22Rv1 (cell line): ENCODE results near the gene MT1M.

Source experiments
- H3K27ac ChIP-seq: fragments of 450-650 bp; 2 replicates; pipeline ENCODE4 v1.5.1; 2017
- CTCF ChIP-seq: fragments of 450-650 bp; IDR thresholded peaks from 2 replicates; pipeline ENCODE4 v1.5.1; 2017; ENCODE audit warnings: mild to moderate bottlenecking
- ZFX ChIP-seq: fragments of 450-650 bp; IDR thresholded peaks from 2 replicates; pipeline ENCODE4 v1.6.1; 2017; ENCODE audit warnings: antibody characterized with exemption, borderline replicate concordance

The MT1M gene

GRCh38 chr16:56675685-56676210, 43.3 kb downstream of the MT1M start:
- no peak overlapping the region for H3K27ac ChIP-seq
- no peak for TF ChIP-seq CTCF
- no peak for TF ChIP-seq ZFX

DNA sequence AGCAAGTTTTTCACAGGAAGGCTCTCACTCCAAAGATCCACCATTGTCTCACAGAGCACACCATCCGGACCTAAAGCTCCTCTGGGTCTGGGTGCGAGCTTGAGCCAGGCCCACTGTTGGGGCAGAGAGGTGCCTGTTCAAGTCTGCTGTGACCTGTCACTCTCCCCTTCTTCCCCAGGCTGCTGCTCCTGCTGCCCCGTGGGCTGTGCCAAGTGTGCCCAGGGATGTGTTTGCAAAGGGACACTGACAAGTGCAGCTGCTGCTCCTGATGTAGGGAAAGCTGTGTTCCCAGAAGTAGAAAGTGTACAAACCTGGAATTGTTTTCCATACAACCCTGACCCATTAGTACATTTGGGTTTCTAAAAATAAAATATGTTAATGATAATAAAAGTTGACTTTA, 45.0 kb downstream of the MT1M start:
- TF ChIP-seq ZFX = no peak
- H3K27ac ChIP-seq = no peak overlapping the region

DNA sequence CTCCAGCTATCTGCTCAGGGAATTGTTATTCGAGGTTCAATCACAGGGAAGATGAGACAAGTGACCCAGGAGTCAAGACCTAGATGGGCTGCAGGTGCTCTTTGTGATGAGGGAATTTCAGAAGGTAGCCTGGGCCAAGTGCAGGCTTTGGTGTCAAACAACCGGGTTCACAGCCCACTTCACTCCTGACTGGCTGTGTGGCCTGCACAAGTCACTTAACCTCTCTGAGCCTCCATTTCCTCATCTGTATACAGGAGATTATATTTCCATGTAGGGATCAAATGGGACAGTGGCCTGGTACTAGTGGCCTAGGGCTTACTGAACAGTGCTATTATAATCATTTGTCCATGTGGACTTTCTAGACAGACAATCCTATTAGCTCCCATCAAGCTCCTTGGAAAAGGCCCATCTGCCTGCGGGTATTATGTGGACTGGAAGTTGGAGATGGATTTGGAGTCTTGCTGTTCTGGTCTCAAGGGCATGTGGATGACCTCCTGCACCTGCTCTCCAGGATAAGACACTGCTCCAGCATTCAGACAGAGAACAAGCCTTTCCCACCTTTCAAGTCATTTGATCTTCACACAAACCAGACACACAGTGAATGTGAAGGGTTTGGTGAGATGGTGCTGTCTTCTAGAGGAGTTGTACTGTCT, 46.7 kb downstream of the MT1M start:
- TF ChIP-seq CTCF = no peak
- H3K27ac ChIP-seq = no peak overlapping the region

GRCh38 chr16:56679818-56680217, 47.4 kb downstream of the MT1M start:
- TF ChIP-seq CTCF (no peak), ZFX (no peak)

DNA sequence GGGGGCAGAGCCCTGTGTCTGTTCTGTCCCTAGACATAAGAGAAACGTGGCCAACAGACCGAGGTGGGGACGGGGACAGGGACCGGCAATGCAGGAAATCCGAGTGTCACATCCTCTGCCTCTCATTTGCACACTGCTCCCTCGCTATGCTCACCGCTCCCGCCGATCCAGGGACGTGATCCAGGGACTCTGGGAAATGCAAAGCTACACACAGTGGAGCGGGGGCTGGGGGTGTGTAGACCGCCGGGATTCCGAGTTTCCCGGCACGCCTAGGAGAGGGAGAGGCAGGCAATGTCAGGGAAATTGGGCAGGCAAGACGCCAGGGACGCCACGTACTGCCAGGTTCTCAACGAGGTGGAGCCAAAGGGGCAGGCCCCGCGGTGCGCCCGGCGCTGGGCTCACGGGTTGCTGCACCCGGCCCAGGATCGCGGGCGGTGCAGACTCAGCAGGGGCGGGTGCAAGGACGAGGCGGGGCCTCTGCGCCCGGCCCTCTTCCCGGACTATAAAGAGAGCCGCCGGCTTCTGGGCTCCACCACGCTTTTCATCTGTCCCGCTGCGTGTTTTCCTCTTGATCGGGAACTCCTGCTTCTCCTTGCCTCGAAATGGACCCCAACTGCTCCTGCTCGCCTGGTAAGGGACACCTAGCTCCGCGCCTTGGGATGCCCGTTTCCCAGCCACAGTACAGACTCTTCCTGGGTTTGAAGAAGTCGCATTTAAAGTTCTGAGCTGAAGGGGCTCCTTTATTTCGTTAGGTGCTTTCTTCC, 49.7 kb downstream of the MT1M start, which contains the start of gene MT1X:
MT1X (plus strand) TSS at position 532 of the 764 bp plus-strand sequence; CDS start at position 603, 71 bp downstream.
- TF ChIP-seq ZFX (no peak), CTCF (no peak; the same call in 1 of the 2 replicates)
- H3K27ac ChIP-seq = peak within 1 kb of the TSS; percentile 53

More at GRCh38 chr16:56679818-56680217, 47.4 kb downstream of the MT1M start:
- no peak overlapping the region for H3K27ac ChIP-seq

DNA sequence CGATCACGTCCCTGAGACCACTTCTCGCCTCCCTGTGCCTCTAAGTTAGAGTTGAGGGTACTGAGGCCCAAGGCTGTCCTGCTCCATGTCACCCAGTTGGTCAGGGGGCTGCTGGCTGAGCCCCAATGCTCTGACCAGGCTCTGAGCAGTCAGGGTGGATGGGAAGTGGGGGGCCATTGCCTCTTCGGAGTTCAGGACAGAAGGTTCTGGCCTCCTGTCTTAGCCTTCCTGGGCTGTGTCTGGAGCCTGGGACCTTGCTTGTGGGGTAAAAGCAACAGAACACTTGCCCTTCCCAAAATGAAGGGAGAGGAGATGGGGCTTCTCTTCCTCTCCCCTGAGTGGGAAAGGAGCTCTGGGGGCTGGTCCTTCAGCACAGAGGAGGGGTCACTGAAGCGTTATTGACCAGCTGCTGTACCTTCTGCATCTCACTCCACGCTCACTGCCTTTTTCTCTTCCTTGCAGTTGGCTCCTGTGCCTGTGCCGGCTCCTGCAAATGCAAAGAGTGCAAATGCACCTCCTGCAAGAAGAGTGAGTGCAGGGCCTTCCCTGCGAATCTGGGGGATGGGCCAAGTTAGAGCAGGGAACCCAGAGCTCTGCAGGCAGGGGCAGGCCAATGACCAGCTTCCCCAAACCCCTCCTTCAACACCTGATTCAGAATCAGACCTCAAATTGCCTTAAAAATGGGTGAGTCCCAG, 50.4 kb downstream of the MT1M start:
- TF ChIP-seq ZFX (no peak), CTCF (no peak)
- peak overlapping the region; percentile 53 for H3K27ac ChIP-seq
